ENCODE measurements around the gene KRT72.

Gene KRT72

DNA sequence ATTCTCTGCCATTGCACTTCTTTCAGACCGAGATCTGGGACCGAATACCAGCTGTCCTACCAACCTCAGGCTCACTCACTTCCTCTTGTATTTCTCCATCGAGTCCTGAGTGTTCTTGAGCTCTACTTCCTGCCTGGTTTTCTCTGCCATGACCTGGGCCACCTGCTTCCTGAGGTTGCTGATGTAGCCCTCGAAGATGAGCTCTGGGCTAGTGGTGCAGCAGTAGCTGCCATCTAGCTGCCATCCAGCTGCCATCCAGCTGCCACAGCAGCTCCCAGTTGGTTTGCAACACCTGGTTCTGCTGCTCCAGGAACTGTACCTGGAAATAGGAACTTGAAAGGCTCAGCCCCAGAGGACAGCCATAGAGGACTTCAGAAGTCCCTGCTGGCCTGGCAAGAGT lies 32.1 kb upstream of the KRT72 start:
- H3K4me3 ChIP-seq (replicated peaks; ENCODE audit: insufficient read depth, low read length), result no peak overlapping the region
- no peak for TF ChIP-seq GABPA (IDR thresholded peaks at IDR 0.05; ENCODE audit: low read depth)
- peak; percentile 81; the same call in 1 of the 2 replicates for TF ChIP-seq SPI1 (IDR thresholded peaks at IDR 0.05; ENCODE audit: borderline replicate concordance, low read depth)
- TF ChIP-seq, protein P1, sequence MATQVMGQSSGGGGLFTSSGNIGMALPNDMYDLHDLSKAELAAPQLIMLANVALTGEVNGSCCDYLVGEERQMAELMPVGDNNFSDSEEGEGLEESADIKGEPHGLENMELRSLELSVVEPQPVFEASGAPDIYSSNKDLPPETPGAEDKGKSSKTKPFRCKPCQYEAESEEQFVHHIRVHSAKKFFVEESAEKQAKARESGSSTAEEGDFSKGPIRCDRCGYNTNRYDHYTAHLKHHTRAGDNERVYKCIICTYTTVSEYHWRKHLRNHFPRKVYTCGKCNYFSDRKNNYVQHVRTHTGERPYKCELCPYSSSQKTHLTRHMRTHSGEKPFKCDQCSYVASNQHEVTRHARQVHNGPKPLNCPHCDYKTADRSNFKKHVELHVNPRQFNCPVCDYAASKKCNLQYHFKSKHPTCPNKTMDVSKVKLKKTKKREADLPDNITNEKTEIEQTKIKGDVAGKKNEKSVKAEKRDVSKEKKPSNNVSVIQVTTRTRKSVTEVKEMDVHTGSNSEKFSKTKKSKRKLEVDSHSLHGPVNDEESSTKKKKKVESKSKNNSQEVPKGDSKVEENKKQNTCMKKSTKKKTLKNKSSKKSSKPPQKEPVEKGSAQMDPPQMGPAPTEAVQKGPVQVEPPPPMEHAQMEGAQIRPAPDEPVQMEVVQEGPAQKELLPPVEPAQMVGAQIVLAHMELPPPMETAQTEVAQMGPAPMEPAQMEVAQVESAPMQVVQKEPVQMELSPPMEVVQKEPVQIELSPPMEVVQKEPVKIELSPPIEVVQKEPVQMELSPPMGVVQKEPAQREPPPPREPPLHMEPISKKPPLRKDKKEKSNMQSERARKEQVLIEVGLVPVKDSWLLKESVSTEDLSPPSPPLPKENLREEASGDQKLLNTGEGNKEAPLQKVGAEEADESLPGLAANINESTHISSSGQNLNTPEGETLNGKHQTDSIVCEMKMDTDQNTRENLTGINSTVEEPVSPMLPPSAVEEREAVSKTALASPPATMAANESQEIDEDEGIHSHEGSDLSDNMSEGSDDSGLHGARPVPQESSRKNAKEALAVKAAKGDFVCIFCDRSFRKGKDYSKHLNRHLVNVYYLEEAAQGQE (IDR thresholded peaks at IDR 0.05; ENCODE audit: insufficient replicate concordance, low read depth), result no peak
- TF ChIP-seq, protein P2, sequence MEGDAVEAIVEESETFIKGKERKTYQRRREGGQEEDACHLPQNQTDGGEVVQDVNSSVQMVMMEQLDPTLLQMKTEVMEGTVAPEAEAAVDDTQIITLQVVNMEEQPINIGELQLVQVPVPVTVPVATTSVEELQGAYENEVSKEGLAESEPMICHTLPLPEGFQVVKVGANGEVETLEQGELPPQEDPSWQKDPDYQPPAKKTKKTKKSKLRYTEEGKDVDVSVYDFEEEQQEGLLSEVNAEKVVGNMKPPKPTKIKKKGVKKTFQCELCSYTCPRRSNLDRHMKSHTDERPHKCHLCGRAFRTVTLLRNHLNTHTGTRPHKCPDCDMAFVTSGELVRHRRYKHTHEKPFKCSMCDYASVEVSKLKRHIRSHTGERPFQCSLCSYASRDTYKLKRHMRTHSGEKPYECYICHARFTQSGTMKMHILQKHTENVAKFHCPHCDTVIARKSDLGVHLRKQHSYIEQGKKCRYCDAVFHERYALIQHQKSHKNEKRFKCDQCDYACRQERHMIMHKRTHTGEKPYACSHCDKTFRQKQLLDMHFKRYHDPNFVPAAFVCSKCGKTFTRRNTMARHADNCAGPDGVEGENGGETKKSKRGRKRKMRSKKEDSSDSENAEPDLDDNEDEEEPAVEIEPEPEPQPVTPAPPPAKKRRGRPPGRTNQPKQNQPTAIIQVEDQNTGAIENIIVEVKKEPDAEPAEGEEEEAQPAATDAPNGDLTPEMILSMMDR (IDR thresholded peaks at IDR 0.05; ENCODE audit: insufficient read depth, low read length), result no peak
- TF ChIP-seq POLR2AphosphoS5 (IDR thresholded peaks at IDR 0.05; ENCODE audit: low read depth), result peak; percentile 77
- H3K27me3 ChIP-seq (ENCODE audit: insufficient read depth, poor library complexity, severe bottlenecking), result no peaks in the 10 kb centered on the region
- peak in 1 of 2 experiments; percentile 59 for DNase-seq (ENCODE audit: low read depth in 1 of 2, low spot score in 1 of 2)
- no peak overlapping the region for H3K27ac ChIP-seq (replicated peaks)

DNA sequence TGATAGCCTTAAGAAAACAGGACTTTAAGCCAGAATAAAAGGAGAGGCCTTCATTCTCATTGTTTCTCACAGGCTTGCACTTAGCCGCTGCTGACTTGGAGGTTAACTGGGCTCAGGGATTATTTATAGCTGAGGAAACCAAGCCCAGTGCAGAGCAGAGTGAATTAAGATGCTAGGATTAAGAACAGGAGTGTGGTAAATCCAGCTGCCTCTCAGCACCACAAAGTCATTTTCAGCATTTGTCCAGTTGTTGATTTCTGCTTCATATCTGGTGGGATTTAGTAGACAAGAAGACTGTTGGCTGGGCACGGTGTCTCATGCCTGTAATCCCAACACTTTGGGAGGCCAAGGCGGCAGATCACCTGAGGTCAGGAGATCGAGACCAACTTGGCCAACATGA lies 31.4 kb upstream of the KRT72 start:
- no peak overlapping the region for H3K27ac ChIP-seq (replicated peaks)
- DNase-seq (ENCODE audit: low read depth in 1 of 2, low spot score in 1 of 2), result no peak
- no peak overlapping the region for H3K4me3 ChIP-seq (replicated peaks; ENCODE audit: insufficient read depth, low read length)
- H3K27me3 ChIP-seq (ENCODE audit: insufficient read depth, poor library complexity, severe bottlenecking), result no peaks in the 10 kb centered on the region
- no peak for TF ChIP-seq SPI1 (IDR thresholded peaks at IDR 0.05; ENCODE audit: borderline replicate concordance, low read depth)

- no peak for DNase-seq (ENCODE audit: low read depth in 1 of 2, low spot score in 1 of 2)
- no peaks in the 10 kb centered on the region for H3K27me3 ChIP-seq (ENCODE audit: insufficient read depth, poor library complexity, severe bottlenecking)
- H3K27ac ChIP-seq (replicated peaks), result no peak overlapping the region
- no peak overlapping the region for H3K4me3 ChIP-seq (replicated peaks; ENCODE audit: insufficient read depth, low read length)
- TF ChIP-seq SPI1 (IDR thresholded peaks at IDR 0.05; ENCODE audit: borderline replicate concordance, low read depth) (no peak), GABPA (IDR thresholded peaks at IDR 0.05; ENCODE audit: low read depth) (no peak), POLR2AphosphoS5 (IDR thresholded peaks at IDR 0.05; ENCODE audit: low read depth) (no peak)
- TF ChIP-seq, protein P2 (IDR thresholded peaks at IDR 0.05; ENCODE audit: insufficient read depth, low read length), result no peak
- TF ChIP-seq, protein P1 (IDR thresholded peaks at IDR 0.05; ENCODE audit: insufficient replicate concordance, low read depth), result no peak
Observed at GRCh38 chr12:52631676-52632459, 30.6 kb upstream of the KRT72 start.

- H3K4me3 ChIP-seq (replicated peaks; ENCODE audit: insufficient read depth, low read length), result no peak overlapping the region
- no peaks in the 10 kb centered on the region for H3K27me3 ChIP-seq (ENCODE audit: insufficient read depth, poor library complexity, severe bottlenecking)
- no peak for TF ChIP-seq POLR2AphosphoS5 (IDR thresholded peaks at IDR 0.05; ENCODE audit: low read depth)
- TF ChIP-seq SPI1 (IDR thresholded peaks at IDR 0.05; ENCODE audit: borderline replicate concordance, low read depth), result no peak
- TF ChIP-seq, protein P1 (IDR thresholded peaks at IDR 0.05; ENCODE audit: insufficient replicate concordance, low read depth), result no peak
- TF ChIP-seq, protein P2 (IDR thresholded peaks at IDR 0.05; ENCODE audit: insufficient read depth, low read length), result no peak
- no peak for TF ChIP-seq GABPA (IDR thresholded peaks at IDR 0.05; ENCODE audit: low read depth)
- no peak overlapping the region for H3K27ac ChIP-seq (replicated peaks)
- no peak for DNase-seq (ENCODE audit: low read depth in 1 of 2, low spot score in 1 of 2)
Observed at GRCh38 chr12:52631264-52631663, 30.0 kb upstream of the KRT72 start.
